GM12874 (cell line): ENCODE data around the gene MPP4.

Source experiments
- TF ChIP-seq, protein P1 (sequence below): IDR thresholded peaks from 2 replicates; pipeline ENCODE4 v1.5.1; 2011; ENCODE audit warnings: low read depth, mild to moderate bottlenecking, control low read depth, low read length, moderate library complexity; ENCODE audit not compliant: insufficient read depth

MPP4 gene

DNA sequence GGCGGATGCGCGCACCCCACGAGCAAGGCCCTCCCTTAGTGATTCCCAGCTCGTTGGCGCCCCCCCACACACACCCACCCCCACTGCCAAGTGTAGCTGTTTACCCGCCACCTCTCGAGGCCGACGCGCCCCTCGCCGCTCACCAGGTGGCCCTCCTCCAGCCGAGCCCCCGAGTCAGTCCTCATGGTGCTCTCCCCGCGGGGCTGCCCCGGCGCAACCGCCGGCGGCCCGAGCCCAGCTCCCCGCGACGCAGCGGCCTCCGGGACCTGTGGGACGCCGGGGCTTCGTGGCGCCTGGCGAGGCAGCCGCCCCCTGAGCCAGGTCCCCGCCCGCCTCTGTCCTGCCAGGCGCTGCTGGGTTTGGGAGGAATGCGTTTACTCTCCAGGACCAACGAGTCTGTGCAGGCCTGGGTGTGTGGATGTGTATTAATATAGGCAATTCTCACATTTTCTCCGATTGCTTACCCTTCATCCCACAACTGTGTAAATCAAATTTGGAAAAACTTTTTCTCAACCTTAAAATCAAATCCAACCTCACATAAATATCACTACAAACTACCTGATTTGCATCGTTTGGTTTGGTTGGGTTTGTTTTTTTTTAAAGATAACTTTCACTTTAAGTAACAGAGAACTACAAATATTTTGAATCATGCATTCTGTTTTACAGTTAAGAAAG lies 55.1 kb downstream of the MPP4 start, which contains the start of gene TMEM237:
Gene TMEM237 (minus strand): TSS at position 288 of the 675 bp plus-strand sequence. CDS start 103 bp downstream, at position 185.
- TF ChIP-seq, protein P1, sequence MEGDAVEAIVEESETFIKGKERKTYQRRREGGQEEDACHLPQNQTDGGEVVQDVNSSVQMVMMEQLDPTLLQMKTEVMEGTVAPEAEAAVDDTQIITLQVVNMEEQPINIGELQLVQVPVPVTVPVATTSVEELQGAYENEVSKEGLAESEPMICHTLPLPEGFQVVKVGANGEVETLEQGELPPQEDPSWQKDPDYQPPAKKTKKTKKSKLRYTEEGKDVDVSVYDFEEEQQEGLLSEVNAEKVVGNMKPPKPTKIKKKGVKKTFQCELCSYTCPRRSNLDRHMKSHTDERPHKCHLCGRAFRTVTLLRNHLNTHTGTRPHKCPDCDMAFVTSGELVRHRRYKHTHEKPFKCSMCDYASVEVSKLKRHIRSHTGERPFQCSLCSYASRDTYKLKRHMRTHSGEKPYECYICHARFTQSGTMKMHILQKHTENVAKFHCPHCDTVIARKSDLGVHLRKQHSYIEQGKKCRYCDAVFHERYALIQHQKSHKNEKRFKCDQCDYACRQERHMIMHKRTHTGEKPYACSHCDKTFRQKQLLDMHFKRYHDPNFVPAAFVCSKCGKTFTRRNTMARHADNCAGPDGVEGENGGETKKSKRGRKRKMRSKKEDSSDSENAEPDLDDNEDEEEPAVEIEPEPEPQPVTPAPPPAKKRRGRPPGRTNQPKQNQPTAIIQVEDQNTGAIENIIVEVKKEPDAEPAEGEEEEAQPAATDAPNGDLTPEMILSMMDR: peak; percentile 27; the same call in 1 of the 2 replicates

DNA sequence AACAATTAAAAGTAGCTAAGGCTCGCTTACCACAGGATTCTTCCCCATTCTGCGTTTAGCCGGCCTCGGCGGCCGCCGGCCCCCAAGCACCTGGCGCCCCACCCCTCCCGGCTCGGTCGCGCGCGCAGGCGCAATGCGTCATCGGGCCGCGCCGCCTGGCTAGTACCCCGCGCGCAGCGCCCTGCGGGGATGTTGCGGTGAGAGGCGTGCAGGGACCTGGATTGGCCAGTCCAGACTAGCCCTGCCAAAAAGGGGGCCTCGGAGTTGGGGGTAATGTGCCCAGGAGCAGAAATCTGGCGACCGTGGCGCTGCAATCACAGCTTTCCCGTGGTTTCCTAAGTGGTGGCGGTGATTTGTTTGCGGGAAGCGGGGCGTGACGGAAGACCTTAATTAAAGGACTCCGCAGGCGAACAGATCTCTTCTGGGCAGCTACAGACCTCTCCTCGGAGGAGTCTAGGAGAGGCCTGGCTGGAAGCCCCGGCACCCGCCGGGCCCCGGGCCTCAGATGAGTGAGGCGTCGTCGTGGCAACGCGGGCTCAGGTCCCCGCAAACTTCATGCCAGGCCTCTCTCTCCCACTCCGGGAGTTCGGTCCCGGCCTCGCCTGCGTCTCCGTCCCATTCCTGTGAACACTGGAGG lies 55.7 kb downstream of the MPP4 start:
- TF ChIP-seq, protein P1: no peak; the same call in 1 of the 2 replicates

DNA sequence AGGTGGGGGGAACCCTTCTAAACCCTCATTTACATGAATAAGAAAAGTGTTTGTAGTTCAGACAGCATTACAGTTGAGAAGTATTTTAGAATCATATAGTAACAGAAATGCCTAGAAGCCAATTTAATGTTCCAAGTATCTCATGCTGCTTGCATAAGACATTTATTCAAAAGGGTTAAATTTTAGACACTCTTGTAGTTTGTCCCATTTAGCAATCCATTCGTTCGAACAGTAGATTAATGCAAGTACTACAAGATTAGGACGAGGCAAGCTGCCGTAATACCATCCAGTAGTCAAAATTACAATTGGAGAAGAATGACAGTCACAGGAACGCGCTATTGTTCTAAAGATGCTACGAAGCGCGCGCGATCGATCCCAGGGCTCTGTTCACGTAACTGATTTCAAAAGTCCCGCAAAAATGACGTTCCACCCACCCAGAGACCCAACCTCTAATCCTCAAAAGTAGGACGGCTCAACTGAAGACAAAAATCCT lies 56.3 kb downstream of the MPP4 start:
- TF ChIP-seq, protein P1: no peak

DNA sequence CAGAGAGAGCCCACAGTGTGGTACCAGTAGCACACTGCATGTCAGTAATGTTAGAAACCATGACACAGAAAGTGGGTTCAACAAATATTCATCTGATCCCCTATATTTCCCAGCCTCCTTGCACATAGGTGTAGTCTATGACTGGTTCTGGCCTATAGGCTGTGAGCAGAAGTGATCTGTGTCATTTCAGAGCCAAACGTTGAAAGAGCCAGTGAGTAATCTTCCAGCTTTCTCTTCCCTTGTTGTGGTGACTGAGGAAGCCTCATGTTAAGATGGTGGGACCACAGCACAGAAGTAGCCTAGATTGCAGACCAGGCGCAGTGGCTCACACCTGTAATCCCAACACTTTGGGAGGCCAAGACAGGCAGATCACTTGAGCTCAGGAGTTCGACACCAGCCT lies 59.2 kb downstream of the MPP4 start:
- TF ChIP-seq, protein P1: no peak

DNA sequence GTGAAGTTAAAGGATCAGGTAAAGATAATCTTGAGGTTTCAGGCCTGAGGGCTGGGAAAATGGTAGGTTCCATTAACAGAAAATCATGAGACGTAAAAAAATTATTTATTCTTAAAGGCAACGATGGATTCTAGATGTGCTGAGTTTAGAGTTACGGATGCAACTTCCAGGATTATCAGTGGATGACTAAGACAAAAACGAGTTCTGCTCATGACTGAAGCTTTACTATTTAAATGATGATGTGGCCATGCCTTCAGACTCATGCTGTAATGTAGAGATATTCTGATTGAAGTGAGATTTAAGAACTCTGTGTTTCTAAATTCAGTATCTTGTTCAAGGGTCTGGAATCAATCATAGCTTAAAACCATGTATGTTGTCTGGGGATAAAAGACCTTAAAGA lies 60.1 kb downstream of the MPP4 start:
- TF ChIP-seq, protein P1: no peak

DNA sequence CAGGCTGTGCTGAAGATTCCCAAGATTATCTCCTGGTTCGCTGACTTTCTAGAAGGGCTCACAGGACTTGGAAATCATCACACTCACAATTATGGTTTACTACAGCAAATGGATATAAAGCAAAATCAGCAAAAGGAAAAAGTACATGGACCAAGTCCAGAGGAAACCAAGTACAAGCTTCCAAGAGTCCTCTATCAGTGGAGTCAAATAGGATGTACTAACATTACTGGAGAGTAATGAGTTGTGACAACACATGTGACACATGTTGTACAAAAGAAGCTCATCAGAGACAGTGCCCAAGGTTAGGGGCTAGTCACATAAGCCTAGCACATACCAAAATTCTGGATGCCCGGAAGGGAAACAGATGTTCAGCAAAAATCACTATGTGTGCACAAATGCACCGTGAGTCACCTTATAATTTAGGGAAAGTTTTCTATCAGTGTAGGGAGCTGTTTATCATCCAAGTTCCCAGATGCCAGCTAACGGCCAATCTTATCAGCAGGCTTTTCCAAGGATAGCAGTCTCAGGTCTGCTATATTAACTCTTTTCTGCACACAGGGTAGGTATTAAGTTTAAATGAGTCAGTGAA lies 64.7 kb downstream of the MPP4 start:
- TF ChIP-seq, protein P1: no peak

DNA sequence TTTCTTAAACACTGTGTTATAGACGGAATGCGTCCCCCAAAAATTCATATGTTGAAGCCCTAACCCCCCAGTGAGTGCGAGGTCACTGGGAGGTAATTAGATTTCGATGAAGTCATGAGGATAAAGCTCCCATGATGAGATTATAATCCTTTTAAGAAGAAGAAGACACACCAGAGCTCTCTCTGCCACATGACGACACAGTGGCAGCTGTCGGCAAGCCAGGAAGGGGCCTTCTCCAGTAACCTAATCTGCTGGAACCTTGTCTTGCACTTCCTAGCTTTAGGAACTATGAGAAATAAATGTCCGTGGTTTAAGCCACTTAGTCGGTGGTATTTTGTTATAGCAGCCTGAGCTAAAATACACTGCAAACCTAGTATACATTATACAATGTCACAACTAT lies 67.4 kb downstream of the MPP4 start:
- TF ChIP-seq, protein P1: no peak
